Measurements from ENCODE around the gene ABHD16A.

DNA sequence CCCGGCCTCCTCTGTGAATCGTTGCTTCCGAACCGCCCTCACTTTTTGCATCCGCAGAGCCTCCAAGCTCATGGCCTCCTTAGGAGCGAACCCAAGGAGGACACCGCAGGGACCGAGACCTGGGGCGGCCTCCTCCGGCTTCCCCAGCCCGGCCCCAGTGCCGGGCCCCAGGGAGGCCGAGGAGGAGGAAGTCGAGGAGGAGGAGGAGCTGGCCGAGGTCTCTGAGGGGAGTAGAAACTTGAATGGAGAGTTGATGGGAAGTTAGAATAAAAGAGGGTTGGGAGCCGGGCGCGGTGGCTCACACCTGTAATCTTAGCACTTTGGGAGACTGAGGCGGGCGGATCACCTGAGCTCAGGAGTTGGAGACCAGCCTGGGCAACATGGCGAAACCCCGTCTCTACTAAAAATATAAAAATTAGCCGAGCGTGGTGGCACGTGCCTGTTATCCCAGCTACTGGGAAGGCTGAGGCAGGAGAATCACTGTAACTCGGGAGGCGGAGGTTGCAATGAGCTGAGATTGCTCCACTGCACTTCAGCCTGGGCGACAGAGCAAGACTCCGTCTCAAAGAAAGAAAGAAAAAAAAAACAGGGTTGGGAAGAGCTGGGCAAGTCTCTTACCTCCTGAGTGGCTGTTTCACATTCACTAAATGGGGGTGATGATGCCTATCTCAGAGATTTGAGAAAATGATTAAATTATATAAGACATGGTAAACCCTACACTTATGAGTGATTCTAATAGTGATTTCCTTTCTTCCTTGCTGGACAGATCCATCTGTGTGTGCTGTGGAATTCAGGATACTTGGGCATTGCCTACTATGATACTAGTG is 37.5 kb upstream of the ABHD16A start:
- no peak for TF ChIP-seq POLR2AphosphoS5 (IDR thresholded peaks at IDR 0.05)
- TF ChIP-seq, protein P1, sequence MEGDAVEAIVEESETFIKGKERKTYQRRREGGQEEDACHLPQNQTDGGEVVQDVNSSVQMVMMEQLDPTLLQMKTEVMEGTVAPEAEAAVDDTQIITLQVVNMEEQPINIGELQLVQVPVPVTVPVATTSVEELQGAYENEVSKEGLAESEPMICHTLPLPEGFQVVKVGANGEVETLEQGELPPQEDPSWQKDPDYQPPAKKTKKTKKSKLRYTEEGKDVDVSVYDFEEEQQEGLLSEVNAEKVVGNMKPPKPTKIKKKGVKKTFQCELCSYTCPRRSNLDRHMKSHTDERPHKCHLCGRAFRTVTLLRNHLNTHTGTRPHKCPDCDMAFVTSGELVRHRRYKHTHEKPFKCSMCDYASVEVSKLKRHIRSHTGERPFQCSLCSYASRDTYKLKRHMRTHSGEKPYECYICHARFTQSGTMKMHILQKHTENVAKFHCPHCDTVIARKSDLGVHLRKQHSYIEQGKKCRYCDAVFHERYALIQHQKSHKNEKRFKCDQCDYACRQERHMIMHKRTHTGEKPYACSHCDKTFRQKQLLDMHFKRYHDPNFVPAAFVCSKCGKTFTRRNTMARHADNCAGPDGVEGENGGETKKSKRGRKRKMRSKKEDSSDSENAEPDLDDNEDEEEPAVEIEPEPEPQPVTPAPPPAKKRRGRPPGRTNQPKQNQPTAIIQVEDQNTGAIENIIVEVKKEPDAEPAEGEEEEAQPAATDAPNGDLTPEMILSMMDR (IDR thresholded peaks at IDR 0.05): no peak
- TF ChIP-seq POLR2A (IDR thresholded peaks at IDR 0.05): no peak
- TF ChIP-seq EP300 (IDR thresholded peaks at IDR 0.05): no peak
